ENCODE results near the gene MCTP2. TPM values are rescaled to one million over a fixed set of nuclear protein-coding genes. Genes with fewer than 3 reads are reported as not detected.

The MCTP2 gene
- total and polyA plus RNA-seq, 12 donors = 0.24 to 8.3 (median 0.89) TPM

DNA sequence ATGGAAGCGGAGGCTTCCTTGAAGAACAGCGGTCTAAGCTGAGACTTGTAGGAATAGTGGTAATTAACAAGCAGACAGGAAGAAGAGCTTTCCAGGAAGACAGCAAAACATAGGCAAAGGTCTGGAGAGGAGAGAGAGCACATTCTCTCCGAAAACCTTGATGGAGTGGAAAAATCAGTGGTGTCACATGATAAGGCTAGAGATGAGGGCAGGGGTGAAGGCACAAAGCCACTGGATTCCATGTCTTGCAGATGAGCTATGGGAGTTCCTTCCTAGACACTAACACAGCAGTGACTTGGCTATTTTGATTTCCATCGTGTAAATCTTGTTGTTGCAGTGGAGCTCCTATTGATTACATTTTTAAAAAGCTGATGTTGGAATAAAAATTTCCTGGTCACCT, 132.0 kb downstream of the MCTP2 start:
- 73 to 80% methylated on average over 4 of the region's 4 CpGs for WGBS, 2 donors
- intact Hi-C loops (cut with DNase I) = no loop called here
- TF ChIP-seq, protein P1, sequence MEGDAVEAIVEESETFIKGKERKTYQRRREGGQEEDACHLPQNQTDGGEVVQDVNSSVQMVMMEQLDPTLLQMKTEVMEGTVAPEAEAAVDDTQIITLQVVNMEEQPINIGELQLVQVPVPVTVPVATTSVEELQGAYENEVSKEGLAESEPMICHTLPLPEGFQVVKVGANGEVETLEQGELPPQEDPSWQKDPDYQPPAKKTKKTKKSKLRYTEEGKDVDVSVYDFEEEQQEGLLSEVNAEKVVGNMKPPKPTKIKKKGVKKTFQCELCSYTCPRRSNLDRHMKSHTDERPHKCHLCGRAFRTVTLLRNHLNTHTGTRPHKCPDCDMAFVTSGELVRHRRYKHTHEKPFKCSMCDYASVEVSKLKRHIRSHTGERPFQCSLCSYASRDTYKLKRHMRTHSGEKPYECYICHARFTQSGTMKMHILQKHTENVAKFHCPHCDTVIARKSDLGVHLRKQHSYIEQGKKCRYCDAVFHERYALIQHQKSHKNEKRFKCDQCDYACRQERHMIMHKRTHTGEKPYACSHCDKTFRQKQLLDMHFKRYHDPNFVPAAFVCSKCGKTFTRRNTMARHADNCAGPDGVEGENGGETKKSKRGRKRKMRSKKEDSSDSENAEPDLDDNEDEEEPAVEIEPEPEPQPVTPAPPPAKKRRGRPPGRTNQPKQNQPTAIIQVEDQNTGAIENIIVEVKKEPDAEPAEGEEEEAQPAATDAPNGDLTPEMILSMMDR (IDR thresholded peaks at IDR 0.05) = no peak
- Histone ChIP-seq H3K27me3 (peaks cover 0 to 54% (median 11%) of the 10 kb centered on the region in 7 donors), H3K4me3 (no peak overlapping the region), H3K27ac (no peak overlapping the region), H3K4me1 (no peaks in the 10 kb centered on the region), H3K36me3 (peaks cover 0 to 13% (median 0%) of the 10 kb centered on the region in 9 donors), H3K9me3 (no peaks in the 10 kb centered on the region)
- DNase-seq (no peak), ATAC-seq (no peak)

DNA sequence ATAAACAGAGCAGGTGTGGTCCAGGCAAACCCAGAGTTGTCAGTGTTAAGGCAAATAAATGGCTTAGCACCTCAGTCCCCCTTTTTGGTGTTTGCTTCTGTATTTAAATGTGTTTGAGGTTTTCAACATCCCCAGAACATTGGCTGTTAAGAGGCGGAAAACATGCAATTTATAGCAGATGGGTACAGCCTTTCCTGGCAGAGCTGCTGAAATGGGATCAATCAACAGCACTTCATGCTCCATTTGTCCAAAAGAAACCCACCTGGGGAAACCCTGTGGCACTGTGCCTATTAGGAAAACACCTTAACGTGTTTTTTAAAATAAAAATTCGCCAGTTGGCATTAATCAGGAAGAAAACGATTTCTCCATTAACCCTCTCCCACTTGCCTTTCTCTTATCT, 135.4 kb downstream of the MCTP2 start:
- intact Hi-C loops (cut with DNase I) = no loop called here
- Histone ChIP-seq H3K27ac (no peak overlapping the region), H3K27me3 (peaks cover 0 to 61% (median 13%) of the 10 kb centered on the region in 7 donors), H3K9me3 (no peaks in the 10 kb centered on the region), H3K4me3 (no peak overlapping the region), H3K36me3 (peaks cover 0 to 4% (median 0%) of the 10 kb centered on the region in 9 donors), H3K4me1 (no peaks in the 10 kb centered on the region)
- TF ChIP-seq, protein P1 (IDR thresholded peaks at IDR 0.05) = no peak
- DNase-seq (no peak), ATAC-seq (no peak)
- 58 to 68% methylated on average over 4 of the region's 4 CpGs for WGBS, 2 donors

DNA sequence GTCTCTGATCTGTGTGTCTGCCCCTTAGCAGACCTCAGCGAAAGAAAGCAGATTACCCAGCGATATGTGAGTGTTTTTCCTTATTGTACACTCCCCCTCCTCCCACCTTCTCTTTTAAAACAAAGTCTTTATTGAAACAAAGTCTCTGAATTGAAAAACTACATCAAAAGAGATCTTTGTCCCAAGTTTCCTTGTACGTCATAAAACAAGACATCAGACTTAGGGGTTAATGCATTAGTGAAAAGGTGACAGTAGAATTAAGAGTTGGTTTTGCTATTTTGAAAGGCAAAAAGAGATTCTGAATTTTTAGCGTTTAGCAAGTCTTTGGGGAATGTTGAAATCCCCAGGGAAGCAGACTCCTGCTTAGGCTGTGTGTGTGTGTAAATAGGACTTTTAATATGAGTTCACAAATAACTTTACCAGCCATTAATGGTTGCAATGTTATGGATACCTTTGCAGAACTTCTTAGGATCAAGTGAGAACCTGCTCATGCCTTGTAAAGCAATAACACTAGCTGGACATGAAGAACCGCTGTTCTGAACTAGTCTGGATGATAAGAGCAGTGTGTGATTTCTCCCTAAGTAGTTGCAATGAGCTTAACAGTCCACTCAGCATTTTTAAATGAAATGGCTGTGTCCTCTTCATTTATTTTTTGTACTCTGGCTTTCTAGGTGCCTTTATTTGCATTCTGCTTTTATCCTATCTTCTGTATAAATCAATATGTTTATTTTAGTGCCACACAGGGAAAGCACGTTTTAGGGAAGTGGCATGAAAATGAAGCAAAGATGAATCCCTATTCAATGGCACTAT, 136.6 kb downstream of the MCTP2 start:
- TF ChIP-seq, protein P1 (IDR thresholded peaks at IDR 0.05) = no peak
- Histone ChIP-seq H3K27me3 (peaks cover 0 to 58% (median 13%) of the 10 kb centered on the region in 7 donors), H3K36me3 (peaks cover 0 to 7% (median 0%) of the 10 kb centered on the region in 9 donors), H3K27ac (no peak overlapping the region), H3K4me1 (no peaks in the 10 kb centered on the region), H3K4me3 (no peak overlapping the region), H3K9me3 (no peaks in the 10 kb centered on the region)
- ATAC-seq (no peak), DNase-seq (no peak)
- 53% methylated on average over 6 of the region's 6 CpGs for WGBS, 2 donors
- intact Hi-C loops (cut with DNase I) = no loop called here

DNA sequence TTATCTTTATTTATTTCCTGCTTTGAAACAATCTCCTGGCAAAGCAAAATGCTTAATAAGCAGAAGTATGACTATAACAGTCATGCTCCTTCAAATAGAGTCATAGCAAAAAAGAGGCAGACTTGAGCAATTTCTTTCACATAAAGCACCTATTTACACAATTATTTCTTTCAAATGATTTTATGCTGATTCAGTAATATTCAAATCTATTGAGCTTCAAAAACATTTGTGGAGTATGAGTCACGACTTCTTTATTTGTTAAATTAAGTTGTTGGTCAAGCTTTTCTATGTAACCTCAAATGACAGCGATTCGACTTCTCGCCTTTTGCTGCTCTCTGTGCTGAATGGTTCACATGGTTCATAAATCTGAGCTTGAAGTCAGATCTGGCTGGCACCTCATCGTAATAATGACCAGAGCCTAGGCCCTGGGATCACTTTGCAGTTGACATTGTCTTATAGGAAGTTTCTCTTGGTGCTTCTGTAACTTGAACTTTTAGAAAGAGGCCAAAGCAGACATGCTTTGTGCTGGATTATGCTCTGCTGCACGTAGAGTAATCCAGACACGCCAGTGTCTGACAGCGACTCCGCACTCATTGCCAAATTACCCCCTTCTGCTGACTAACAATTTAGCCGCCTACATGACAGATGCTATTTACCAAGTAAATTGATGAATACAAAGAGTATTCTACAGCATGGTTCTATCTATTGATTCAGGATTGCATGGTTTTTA, 139.0 kb downstream of the MCTP2 start:
- Histone ChIP-seq H3K4me3 (no peak overlapping the region), H3K27ac (peak overlapping the region in 1 of 10 donors; percentile 42), H3K27me3 (peaks cover 0 to 59% (median 6%) of the 10 kb centered on the region in 7 donors), H3K4me1 (no peaks in the 10 kb centered on the region), H3K9me3 (no peaks in the 10 kb centered on the region), H3K36me3 (peaks cover 0 to 7% (median 0%) of the 10 kb centered on the region in 9 donors)
- intact Hi-C loops (cut with DNase I) = no loop called here
- TF ChIP-seq, protein P1 (IDR thresholded peaks at IDR 0.05) = no peak
- ATAC-seq (no peak), DNase-seq (no peak)
- 86 to 88% methylated on average over 10 of the region's 10 CpGs for WGBS, 2 donors

All from heart right ventricle (tissue), 16 donors.